CD4-positive, alpha-beta T cell treated with Interleukin-4 for 4 hours (primary cell): ENCODE data around the gene MPDZ.

Experiments used
- DNase-seq: peaks from one replicate; pipeline ENCODE4 v3.0.0-alpha.2; 2020

The MPDZ gene

GRCh38 chr9:13070612-13071595, 208.6 kb downstream of the MPDZ start:
- DNase-seq = no peak

GRCh38 chr9:13069498-13069897, 210.0 kb downstream of the MPDZ start:
- DNase-seq = no peak

GRCh38 chr9:13064676-13065075, 214.8 kb downstream of the MPDZ start:
- no peak for DNase-seq

GRCh38 chr9:13063880-13064459, 215.5 kb downstream of the MPDZ start:
- no peak for DNase-seq

DNA sequence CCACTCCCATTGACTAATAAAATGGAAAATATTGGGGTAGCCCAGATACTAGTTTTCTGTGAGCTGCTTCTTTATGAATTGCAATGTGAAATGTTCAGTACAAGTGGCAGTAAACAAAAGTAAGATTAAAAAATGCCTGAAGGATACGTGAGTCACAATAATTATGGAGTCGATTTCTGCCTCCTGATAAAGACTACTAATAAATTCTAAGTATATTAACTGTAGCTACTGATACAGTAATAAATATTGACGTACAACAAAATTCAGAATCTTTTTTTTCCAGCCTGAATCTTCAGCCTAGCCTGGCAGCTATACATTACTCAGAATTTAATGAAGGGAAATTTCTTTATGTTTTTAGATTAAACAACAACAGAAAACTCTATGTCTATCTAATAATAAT, 218.1 kb downstream of the MPDZ start:
- no peak for DNase-seq
